ENCODE measurements around the gene TMEM272.
"Not testable (repeated sequence)": the region's sequence is repeated elsewhere in the genome, so short reads cannot be mapped to it uniquely, and the experiment has no call there.

TMEM272 gene

DNA sequence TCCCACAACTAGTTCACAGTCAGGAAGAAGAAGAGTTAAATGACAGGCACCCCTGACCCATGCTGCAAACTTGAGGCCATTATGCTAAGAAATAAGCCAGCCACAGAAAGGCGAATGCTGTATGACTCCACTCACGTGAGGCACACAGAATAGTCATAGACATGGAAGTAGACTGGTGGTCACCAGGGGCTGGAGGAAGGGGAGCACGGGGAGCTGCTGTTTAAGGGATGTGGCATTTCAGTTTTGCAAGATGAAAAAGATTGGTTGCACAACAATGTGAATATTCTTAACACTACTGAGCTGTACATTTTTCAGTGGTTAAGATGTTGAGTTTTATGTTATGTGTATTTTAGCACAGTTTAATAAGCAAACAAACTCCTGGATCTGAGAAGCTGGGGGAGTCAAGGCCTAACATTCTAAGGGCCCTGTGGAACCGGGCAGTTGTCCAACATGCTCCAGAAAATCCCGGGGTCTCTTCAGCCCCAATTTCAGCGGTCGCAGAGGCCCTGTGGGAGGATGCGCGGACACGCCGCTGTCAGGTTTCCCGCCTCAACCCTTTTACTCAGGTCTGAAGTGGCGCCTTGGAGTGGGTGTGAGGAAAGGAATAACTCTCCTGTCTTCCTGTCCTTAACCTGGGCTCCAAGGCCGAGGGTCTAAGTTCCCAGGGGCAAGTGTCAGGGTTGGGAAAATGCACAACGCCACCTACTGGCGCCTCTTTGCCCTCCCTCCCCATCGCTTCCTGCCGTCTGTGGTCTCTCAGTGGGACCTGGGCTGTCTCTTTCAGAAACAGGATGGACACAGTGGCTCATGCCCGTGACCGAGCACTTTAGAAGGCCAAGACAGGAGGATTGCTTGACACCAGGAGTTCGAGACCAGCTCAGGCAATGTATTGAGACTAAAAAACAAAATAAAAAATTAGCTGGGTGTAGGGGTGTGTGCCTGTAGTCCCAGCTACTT lies 4.4 kb upstream of the TMEM272 start:
- no peak for DNase-seq

DNA sequence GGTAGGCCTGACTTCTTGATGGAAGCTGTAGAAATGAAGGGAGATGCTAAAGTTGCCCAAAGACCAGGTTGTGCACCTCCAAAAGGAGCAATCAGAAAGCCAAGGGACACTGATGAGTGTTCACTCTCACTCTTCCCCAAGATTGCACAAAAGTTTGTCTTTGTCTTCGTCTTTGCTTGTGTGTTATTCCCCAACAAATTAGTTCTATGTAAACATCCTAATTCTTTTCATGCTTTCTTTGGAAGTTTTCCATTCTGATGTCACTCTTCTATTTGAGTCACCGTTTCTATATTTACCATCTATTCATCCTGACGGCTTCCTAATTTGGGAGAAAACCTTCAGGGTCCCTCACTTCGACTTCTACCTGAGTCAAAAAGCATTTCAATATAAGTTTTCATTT lies 3.7 kb upstream of the TMEM272 start:
- DNase-seq = no peak

DNA sequence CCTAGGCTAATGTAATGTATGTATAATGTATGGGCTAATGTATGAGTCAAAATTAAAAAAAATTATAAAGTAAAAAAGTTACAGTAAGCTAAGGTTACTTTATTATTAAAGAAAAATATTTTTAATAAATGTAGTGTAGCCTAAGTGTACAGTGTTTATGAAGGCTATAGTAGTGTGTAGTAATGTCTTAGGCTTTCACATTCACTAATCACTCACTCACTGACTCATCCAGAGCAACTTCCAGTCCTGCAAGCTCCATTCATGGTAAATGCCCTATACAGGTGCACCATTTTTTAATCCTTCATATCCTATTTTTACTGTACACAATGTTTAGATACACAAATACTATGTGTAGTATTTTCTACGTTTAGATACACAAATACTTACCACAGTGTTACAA lies 1.8 kb upstream of the TMEM272 start:
- no peak for DNase-seq

DNA sequence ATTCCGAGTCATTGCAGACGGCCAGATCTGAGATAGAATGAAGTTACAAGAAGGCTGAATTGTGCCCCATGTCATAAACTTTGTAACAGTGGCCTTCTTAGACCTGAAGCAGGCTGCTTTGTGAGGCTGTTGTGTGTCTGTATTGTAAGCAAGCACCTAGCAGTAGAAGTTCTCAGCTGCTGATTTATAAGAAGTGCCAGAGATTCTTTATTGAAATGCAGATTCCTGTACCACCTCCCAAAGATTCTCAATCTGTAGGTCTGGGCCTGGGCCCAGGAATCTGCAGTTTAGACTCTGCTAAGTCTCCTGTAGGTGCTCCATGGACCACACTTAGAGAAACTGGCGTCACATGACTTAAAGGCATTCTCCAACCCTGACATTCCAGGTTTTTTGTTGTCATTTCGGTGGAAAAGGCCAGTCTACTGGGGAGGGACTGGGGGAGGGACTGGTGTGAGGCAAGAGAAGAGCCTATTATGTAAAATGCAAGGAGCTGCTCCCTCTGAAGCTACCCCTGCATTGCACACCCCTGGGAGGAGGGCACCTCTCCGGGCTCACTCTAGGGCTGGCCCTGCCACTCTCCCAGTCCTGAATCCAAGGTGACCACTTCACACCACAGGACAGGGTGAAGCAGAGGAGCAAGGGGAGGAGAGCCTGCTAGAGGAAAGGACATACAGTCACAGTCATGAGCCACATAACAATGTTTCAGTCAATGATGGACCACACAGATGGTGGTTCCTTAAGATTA lies 769 bp upstream of the TMEM272 start:
- DNase-seq = no peak

DNA sequence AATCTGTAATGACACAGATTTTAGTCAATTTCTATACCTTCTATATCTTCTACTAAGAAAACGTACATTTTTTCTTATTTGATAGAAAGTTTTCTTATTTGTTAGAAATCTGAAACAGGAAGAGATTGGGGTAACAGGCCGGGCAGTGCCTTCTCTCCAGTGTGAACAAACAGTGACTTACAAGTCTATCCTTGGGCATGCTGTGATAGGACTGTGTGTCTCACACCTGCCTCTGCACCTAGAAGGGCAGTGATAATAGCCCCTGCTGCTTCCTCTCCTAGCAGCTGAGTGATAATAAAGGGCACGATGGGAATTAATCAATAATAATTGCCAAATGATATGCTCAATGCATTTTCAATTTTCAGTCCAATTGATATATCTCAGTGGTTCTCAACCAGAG lies 1.4 kb downstream of the TMEM272 start:
- no peak for DNase-seq

DNA sequence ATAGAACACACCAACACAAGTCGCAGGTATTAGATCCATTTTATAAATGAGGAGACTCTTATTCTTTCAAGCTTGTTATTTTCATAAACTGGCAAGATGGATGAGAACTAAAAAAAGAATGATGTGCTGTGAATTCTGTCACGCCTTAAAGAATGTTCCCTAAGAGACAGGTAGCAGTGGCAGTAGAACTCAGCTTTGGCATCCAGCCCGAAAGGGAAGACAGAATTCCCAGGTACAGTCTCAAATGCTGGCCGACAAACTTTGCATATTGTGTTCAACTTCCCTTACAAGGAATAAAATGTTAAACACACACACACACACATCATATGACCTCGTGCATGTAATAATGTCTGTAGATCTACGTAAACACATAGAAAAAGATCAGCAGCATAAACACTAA lies 3.2 kb downstream of the TMEM272 start:
- DNase-seq = no peak

DNA sequence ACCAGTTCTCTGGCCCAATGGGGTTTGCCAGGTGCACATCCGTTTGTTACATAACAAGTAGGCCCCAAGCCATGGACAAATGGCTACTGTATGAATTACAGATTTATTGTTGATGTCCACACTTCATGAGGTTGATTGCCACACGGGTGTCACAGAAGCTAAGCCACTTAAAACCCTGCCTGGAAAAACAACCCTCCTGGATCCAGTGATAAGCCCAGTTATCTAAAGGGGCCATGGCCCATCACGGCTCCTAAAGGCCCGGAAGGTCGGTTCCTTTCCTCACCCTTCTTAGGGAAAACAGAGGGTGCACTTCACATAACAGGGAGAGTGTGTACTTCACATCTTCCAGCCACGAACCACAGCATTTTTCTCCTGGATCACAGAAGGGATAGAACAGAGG lies 4.1 kb downstream of the TMEM272 start:
- no peak for DNase-seq

DNA sequence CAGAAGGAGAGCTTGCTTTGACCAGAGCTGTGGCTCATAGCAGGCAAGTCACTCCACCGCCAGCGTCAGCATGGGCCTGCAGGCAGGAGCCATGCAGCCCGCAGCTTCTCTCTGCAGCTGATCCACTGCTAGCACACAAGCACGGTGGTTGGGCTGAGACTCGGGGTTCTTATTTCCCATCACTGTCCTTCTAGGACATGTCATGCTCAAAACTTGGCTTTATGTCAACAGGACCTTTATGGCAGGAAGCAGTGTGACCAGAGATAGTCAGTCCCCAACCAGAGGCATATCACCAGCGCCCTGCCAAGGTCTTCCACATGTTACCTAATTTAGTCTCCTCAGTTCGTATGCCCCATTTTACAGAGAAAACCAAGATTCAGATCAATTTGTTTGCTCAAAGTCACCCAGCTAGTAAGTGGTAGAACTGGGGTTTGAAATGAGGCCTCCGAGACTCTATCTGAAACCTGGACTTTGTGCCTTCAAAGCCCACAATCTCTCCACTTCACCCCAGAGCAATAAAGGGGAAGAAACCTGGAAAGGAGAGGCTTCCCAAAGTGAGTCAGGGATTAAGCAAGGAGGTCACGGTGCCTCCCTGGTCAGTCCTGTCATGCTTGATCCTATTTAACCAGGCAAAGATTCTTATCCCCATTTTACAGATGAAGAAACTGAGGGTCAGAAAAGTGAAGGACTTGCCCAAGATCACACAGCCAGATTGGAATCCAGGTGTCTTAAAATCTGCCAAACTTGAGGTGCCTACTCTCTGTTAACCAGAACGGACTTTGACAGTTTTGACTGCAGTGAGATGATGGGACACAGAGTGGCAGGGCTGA lies 5.1 kb downstream of the TMEM272 start:
- no peak for DNase-seq

DNA sequence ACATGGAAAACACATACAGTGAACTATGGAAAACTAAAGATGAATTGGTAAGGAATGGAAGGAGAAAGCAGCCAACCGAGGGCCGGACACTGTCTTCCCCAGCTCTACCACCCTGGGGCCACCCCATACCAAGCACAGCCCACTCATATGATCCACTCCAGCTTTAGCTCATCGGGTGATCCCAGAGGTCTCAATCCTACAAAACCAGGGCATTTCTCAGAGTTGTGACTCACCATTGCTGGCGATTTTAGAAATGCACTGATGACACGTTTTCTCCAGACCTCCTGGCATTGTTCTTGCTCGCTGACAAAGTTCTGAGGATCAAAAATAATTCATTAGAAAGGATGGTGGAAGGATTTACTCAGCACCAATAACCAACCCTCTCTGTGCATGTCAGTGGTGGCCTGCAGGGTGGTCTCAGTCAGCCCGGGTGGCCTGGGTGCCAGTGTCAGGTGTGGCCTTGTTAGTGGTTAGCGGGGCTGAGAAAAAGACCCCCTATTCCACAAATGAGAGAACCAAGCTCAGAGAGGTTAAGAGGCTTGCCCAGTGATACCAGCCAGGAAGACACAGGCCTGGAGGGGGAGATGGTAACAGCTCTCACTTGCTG lies 6.6 kb downstream of the TMEM272 start:
- no peak for DNase-seq

DNA sequence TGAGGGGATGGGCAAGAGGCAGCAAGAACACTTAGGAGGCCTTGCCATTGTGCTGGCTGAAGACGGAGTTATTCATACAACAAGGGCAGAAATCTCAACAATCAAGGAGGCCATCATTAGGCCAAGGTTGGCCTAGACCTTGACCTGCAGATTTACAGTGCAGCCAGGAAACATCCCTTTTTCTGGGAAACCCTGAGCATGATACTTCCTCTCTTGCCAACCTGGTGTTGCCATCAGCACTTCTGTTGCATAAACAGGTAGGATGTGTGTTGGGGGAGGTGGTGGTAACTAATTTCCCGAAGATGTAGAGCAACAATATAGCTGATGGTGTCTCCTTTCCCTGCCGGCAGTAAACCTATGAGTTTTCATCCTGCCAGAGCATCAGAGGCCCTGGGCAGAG lies 8.0 kb downstream of the TMEM272 start:
- DNase-seq = no peak

DNA sequence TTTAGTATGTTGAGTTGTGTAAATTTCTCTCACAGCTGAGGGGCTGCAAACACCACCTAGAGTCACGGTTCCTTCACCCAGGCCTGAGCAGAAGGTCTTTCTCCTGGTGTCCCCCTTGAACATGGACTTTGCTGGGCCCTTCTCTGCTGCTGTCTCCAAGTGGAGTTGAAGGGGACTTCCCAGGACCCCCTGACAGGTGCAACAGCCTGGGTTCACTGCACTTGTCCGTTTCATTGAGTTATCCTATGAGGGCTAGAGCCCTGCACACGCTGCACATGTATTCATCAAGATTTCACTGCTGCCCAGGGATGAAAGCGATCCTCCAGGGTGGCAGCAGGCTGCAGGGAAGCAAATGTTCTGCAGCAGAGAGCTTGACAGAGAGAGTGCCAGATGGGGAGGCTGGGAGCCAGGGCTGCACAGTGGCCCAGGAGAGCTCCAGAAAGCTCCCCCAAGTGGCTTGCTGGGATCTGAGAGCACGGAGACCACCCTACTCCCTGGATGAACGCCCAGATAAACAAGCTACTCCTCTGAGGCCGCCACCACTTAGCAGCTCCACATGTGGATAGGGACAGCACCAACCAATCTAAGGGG lies 10.3 kb downstream of the TMEM272 start:
- no peak for DNase-seq

DNA sequence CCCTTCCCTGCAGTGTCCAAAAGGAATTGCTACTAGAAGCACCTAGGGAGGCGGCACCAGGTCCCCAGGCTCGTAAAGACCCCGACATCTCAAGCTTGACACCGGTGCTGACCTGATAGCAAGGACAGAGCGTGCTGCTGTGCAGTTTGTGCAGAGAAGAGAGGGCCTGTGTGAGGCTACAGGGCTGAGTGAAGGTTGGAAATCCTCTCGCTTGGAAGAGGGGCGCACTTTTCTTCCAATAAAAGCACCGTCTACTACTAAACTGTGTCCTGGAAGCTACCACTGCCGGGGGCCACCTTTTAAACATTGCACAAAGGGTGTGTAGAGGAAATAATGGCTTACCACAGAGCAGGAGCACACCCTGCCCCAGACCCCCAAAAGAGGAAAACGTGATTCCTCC lies 11.0 kb downstream of the TMEM272 start:
- DNase-seq = no peak

DNA sequence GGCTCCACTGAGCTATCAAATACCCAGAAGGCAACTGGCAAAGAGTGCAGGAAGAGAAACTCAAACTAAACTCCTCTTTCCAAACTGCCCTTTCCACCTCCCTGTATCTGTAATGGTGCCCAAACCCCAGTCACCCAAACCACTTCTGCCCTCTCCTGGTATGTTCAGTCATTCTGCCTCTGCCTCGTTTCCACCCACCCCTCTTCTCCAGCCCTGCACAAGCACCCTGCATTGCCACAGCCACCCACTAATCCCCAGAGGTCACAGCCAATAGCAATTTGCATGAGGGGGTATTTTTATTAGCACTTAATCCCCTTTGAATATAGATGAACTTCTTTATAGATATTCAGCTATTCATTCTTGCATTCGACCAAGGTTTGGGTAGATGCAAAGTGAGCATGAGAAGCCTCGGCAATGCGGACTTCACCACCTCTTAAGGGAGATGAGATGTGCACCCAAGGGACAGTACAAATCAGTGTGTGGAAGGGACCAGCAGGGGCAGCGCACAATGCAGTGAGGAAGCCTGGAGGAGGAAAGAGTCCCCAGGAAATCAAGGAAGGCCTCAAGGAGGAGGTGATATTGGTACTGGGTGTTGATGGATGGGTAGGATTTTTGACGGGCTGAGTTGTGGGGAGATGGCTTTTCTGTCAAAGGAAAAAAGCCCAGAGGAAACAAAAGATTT lies 12.4 kb downstream of the TMEM272 start:
- no peak for DNase-seq

DNA sequence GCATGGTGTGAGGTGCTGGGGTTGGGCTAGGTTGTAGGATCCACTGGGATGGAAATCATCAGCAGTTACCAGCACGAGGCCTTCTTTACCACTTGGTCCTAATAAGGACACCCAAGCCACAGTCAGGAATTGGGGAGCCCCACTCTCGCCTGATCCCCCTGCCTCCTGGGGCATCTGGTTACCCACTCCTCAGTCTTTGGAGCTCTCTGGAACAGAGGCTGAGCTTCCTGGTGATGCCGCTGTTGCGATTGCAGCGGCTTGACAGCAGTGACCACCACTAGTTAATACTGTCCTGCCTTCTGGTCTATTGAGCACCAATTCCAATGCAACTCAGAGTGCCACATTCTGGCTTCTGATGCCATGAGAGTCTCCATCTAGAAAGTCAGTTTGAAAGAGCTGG lies 13.5 kb downstream of the TMEM272 start:
- no peak for DNase-seq

DNA sequence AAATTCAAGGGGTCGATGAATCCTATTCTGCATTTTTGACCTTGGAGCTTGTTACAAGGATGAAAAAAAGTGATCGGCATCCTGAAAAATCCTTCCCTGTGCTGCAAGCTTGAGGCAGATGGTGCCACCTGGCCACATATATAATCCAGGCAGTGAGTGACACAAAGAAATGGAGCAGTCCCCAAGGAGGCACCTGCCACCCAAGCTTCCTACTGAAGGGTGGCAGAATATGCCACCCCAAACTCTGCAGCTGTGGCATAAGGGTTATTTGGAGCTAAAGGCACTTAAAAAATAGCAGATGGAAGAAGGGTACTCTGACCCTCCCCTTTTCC lies 15.4 kb downstream of the TMEM272 start:
- no peak for DNase-seq

DNA sequence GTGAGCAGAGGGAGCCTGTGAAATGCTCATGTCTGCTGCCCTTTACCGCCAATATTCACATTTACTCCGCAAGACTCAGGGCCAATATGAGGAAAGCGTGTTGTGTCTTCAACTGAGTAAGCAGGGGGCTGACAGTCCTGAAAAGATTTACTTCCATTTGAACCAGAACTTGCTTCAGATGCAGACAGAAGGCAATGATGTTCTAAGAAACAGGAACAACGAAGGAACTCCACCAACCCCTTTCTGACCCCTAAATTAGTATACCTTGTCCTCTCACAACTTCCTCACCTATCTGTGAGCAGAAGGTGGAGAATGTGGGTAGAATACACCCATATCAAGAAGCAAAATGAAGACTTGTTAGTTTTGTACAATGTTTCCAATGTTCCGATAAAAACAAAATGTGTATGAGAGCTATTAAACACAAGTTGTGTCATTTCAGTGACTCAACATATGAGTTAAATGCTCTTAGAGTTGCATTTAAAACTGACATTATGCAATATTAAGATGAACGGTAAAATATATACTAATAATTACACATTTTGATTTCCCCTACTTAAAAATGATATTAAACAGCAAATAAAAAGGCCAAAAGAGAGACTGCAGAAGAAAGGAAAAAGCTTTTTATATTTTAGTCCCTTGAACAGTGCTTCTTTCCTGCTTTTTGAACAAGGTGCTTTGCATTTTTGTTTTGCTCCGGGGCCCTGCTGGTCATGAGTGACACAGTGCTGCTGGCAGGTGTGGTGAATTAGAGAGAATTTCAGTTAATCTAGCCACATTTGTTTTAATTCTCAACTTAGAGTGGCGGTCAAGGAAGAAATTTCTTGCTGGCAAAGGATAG lies 16.0 kb downstream of the TMEM272 start:
- no peak for DNase-seq

DNA sequence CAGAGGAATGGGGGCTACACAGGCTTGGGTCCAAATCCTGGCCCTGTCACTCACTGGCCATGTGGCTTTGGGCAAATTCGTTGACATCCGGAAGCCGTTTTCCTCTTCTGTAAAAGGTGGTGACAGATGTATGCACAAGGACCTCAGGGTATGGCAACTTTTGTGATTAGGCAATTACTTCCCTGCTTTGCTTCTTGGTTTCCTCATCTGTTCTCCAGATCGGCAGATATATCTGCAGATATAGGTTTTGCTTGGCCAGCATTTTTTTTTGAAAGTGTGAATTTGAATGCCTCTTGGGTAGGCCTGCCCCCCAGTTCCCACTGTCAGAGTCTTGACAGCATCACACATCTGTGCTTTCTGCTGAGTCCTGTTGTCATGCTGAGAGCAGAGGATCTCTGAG lies 17.7 kb downstream of the TMEM272 start:
- no peak for DNase-seq

DNA sequence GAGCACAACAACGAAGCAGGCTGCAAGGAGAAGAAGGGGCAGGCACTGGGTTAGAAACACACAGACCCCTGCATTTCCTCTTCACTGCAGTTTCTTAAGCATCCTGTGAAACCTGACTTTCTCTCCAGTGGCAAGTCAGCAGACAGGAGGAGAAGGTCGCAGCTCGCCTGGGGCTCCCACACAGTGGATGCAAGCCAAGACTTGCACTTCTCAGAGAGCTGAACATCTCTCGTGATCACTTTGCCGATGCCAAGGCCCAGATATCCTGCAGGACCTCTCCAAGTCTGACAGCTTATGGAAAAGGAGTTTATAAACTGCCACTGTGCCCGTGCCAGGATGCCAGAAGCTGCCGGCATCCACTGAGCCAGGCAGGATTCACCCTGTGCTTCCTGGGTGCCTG lies 18.4 kb downstream of the TMEM272 start:
- no peak for DNase-seq

DNA sequence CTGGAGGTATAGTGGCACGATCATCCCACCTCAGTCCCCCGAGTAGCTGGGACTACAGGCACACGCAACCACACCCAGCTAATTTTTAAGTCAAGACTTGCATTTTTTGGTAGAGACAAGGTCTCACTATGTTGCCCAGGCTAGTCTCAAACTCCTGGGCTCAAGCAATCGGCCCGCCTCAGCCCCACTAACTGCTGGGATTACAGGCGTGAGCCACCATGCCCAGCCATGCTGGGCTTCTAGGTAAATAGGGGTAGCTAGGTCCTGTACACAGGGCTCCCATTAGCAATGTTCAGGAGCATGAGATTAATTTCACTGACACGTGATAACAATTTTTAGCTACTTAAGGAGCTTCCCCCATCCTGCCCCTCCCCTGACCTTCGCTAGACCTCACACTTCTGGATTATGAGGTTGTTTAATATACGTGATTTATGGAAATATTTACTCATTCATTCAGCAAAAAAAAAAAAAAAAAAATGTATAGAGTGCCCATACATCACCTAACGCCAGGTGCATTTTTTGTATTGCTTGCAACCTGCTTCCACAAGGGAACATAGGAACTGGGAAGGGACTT lies 19.2 kb downstream of the TMEM272 start:
- DNase-seq = no peak

DNA sequence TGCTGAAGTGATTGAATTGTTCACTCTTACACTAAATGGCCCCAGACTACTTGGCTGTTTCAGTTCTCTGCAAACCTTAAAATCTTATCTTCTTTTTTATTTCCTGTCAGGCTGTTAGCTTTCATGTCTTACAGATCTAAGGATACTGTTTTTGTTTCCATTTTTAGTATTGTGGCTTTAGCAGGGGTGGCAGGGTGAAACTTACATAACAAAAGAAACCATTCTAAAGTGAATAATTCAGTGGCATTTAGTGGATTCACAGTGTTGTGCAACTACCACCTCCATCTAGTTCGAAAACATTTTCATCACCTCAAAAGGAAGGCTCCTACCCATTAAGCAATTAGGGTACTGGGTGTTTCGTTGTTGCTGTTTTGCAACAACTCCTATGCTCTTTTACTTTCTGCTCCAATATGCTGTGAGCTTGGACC lies 19.8 kb downstream of the TMEM272 start:
- DNase-seq = no peak

DNA sequence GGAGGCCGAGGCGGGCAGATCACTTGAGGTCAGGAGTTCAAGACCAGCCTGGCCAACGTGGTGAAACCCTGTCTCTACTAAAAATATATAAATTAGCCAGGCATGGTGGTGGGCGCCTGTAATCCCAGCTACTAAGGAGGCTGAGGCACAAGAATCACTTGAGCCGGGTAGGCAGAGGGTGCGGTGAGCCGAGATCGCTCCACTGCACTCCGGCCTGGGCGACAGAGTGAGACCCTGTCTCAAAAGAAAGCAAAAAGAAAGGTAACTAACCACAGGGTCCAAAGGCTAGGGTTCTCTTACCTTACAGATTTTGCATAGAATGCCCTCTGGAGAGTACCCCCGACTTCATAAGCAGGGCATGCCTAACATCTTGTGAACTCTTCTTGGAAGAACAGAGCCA lies 20.3 kb downstream of the TMEM272 start:
- DNase-seq = not testable (repeated sequence)
